Endothelial cell of umbilical vein (primary cell): ENCODE results near the gene SRGAP1. TPM values are rescaled to one million over a fixed set of nuclear protein-coding genes. Genes with fewer than 3 reads are reported as not detected.

Experiments
- BruUV-seq: library from RNA; stranded (reverse); fragments of 400-500 nt; replicated peaks from 2 replicates; lab custom pipeline; 2021; lab: Mats Ljungman, UMichigan
- CTCF ChIA-PET: fragments of 300-600, 350-600 bp; sonication (Branson Sonifier 250); formaldehyde crosslinking; loops from one replicate; lab custom pipeline; 2021; ENCODE audit warnings: antibody characterized with exemption, inconsistent platforms; lab: Charles Lee
- POLR2A ChIA-PET: fragments of 300-600, 350-600 bp; sonication (Branson Sonifier 250); formaldehyde crosslinking; loops from one replicate; lab custom pipeline; 2021; ENCODE audit warnings: antibody characterized with exemption, inconsistent platforms; lab: Charles Lee
- DNase-seq: peaks from one replicate; pipeline ENCODE4 v3.0.0-alpha.2; 2011; ENCODE audit warnings: low read depth, low spot score
- FAIRE-seq: peaks from 2 replicates; lab custom pipeline; 2011; peaks lifted over from hg19 to GRCh38; lab: Jason Lieb, UNC
- H2AFZ ChIP-seq: 2 replicates; pipeline ENCODE4 v1.6.0; 2012; ENCODE audit warnings: low read depth, low read length, control low read depth, inconsistent platforms
- H3K27ac ChIP-seq: 2 replicates; pipeline ENCODE4 v1.5.1; 2011; ENCODE audit warnings: low read depth, mild to moderate bottlenecking, control low read depth, low read length, moderate library complexity; ENCODE audit not compliant: insufficient read depth
- H3K27me3 ChIP-seq, 2 experiments: 2 replicates each; pipeline versions ENCODE4 v1.6.0 to v1.6.1; 2011; ENCODE audit warnings: low read length in 2 of 2, mixed read lengths in 1 of 2; ENCODE audit not compliant: control insufficient read depth in 2 of 2, insufficient read depth in 2 of 2
- H3K36me3 ChIP-seq, 2 experiments: 2 replicates in 1 of 2; 3 replicates in 1 of 2; pipeline ENCODE4 v1.5.1; 2011; ENCODE audit warnings: low read length in 2 of 2, mild to moderate bottlenecking in 1 of 2, moderate library complexity in 1 of 2; ENCODE audit not compliant: control insufficient read depth in 2 of 2, insufficient read depth in 2 of 2; ENCODE audit errors: extremely low read depth in 1 of 2
- H3K4me1 ChIP-seq: 3 replicates; pipeline ENCODE4 v1.5.1; 2011; ENCODE audit warnings: mild to moderate bottlenecking, low read length; ENCODE audit not compliant: control insufficient read depth, insufficient read depth; ENCODE audit errors: extremely low read depth
- H3K4me2 ChIP-seq: 2 replicates; pipeline ENCODE4 v1.6.1; 2011; ENCODE audit warnings: low read length, control low read depth, mixed read lengths; ENCODE audit not compliant: insufficient read depth
- H3K4me3 ChIP-seq, 3 experiments: fragments of 200-600 bp in 1 of 3; sonication (generic), shearing (Covaris generic) in 1 of 3; replicated peaks in 1 of 3; 2 replicates each; pipeline ENCODE4 v1.5.1; 2011 to 2016; ENCODE audit warnings: control low read depth in 3 of 3, low read length in 3 of 3, mild to moderate bottlenecking in 2 of 3, inconsistent platforms in 1 of 3, low read depth in 1 of 3, moderate library complexity in 1 of 3; ENCODE audit not compliant: insufficient read depth in 1 of 3
- H3K79me2 ChIP-seq: 2 replicates; pipeline ENCODE4 v1.6.0; 2012; ENCODE audit warnings: low read length, inconsistent platforms; ENCODE audit not compliant: control insufficient read depth, insufficient read depth
- H3K9ac ChIP-seq: replicated peaks from 2 replicates; pipeline ENCODE3; 2011; ENCODE audit warnings: low read length, control low read depth; ENCODE audit not compliant: insufficient read depth; ENCODE audit errors: extremely low read depth
- H3K9me1 ChIP-seq: replicated peaks from 3 replicates; pipeline ENCODE4 v1.6.0; 2011; ENCODE audit warnings: mild to moderate bottlenecking, low read length; ENCODE audit not compliant: control insufficient read depth, insufficient read depth; ENCODE audit errors: extremely low read depth
- H3K9me3 ChIP-seq: replicated peaks from 2 replicates; pipeline ENCODE4 v1.5.1; 2012; ENCODE audit warnings: low read length, inconsistent platforms; ENCODE audit not compliant: control insufficient read depth, insufficient read depth
- H4K20me1 ChIP-seq: replicated peaks from 2 replicates; pipeline ENCODE3; 2011; ENCODE audit warnings: mild to moderate bottlenecking, low read length; ENCODE audit not compliant: control insufficient read depth, insufficient read depth; ENCODE audit errors: extremely low read depth
- EZH2 ChIP-seq: IDR thresholded peaks from 2 replicates; pipeline ENCODE4 v1.6.1; 2012; ENCODE audit warnings: borderline replicate concordance, low read depth, mild to moderate bottlenecking, moderate library complexity, low read length, inconsistent platforms; ENCODE audit not compliant: severe bottlenecking
- FOS ChIP-seq: IDR thresholded peaks from 2 replicates; pipeline ENCODE4 v1.6.1; 2011; ENCODE audit warnings: mild to moderate bottlenecking, low read length, moderate library complexity, borderline replicate concordance; ENCODE audit not compliant: insufficient read depth
- GATA2 ChIP-seq: IDR thresholded peaks from 2 replicates; pipeline ENCODE4 v1.7.0; 2011; ENCODE audit warnings: low read depth, mild to moderate bottlenecking, moderate library complexity, mixed read lengths, low read length; ENCODE audit not compliant: insufficient read length, insufficient read depth
- JUN ChIP-seq: IDR thresholded peaks from 2 replicates; pipeline ENCODE4 v1.6.1; 2011; ENCODE audit warnings: borderline replicate concordance, low read depth; ENCODE audit not compliant: insufficient read length, insufficient read depth
- MYC ChIP-seq: IDR thresholded peaks from one replicate; pipeline ENCODE4 v1.6.1; 2011; ENCODE audit warnings: mild to moderate bottlenecking, low read depth, low read length
- POLR2A ChIP-seq: IDR thresholded peaks from 2 replicates; pipeline ENCODE4 v1.6.1; 2012; ENCODE audit warnings: low read depth, mild to moderate bottlenecking, control low read depth, low read length
- POLR2AphosphoS5 ChIP-seq: IDR thresholded peaks from 2 replicates; pipeline ENCODE4 v1.6.1; 2012; ENCODE audit warnings: low read depth, mild to moderate bottlenecking, control low read depth, low read length, moderate library complexity; ENCODE audit not compliant: insufficient read depth
- dilution Hi-C: fragments of 300-500 bp; cut with MboI; formaldehyde crosslinking; loops from one replicate; pipeline ENCODE4 v1.15.0; 2019; ENCODE audit warnings: low sequenced_read_pairs; ENCODE audit not compliant: extremely low pct_ligation_motif_present
- intact Hi-C: fragments of 100-400 bp; cut with micrococcal nuclease; formaldehyde crosslinking; loops from one replicate; pipeline ENCODE4 v1.10.0; 2022
- polyA plus RNA-seq, 4 experiments: library from polyadenylated mRNA; depleted of rRNA in 3 of 4; stranded (reverse) in 3 of 4; unstranded in 1 of 4; fragments of >200 nt; gene quantifications; 2 replicates each; pipeline versions ENCODE4 v1.2.1 to v1.2.3, GENCODE V29; 2011 to 2012; ENCODE audit warnings: missing spikeins in 1 of 4
- total RNA-seq: library from RNA; stranded (reverse); gene quantifications from 2 replicates; pipeline ENCODE4 v1.2.3, GENCODE V29; 2021
- TF ChIP-seq, protein P1 (sequence below), 2 donors: IDR thresholded peaks; 1 replicate in 1 of 2; 2 replicates in 1 of 2; pipeline ENCODE4 v1.5.1; 2011; ENCODE audit warnings: low read length in 2 of 2, mild to moderate bottlenecking in 2 of 2, moderate library complexity in 2 of 2, control low read depth in 1 of 2, inconsistent platforms in 1 of 2, low read depth in 1 of 2; ENCODE audit not compliant: insufficient read depth in 1 of 2; ENCODE audit errors: extremely low read depth in 1 of 2
- TF ChIP-seq, protein P2 (sequence below): IDR thresholded peaks from 2 replicates; pipeline ENCODE4 v1.6.1; 2011; ENCODE audit not compliant: insufficient read depth, insufficient read length

Gene SRGAP1
- total and polyA plus RNA-seq, 2 donors (not counting 3 experiments of a cell fraction or from before 2014, with no cell fraction given) = 4.9 to 16.3 TPM

DNA sequence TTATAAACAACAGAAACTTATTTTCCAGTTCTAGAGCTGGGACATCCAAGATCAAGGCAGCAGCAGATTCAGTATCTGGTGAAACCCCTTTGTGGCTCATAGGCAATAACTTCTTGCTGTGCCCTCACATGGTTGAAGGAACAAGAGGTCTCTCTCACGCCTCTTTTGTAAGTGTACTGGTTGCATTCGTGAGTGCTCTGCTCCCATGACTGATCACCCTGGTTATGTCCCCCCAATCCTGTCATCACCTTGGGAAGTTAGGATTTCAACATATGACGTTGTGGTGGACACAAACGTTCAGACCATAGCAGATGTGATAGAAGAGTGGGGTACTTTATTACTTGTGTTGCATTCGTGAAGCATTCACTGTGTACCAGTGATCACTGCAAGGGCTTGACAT is 184.0 kb downstream of the SRGAP1 start:
- H3K4me2 ChIP-seq = no peak overlapping the region
- no peaks in the 10 kb centered on the region for H3K27me3 ChIP-seq
- DNase-seq (no peak), FAIRE-seq (no peak)
- H4K20me1 ChIP-seq = no peaks in the 10 kb centered on the region
- no peak overlapping the region for H3K9ac ChIP-seq
- no peaks in the 10 kb centered on the region for H3K9me3 ChIP-seq
- ChIA-PET CTCF (interaction anchor here (1.0 to 1.1 kb wide), 3 partner anchors 10 to 35 kb away, joined by 3 read pairs; no protein-coding TSS in a partner anchor), POLR2A (no interaction called here)
- no TSS peak for BruUV-seq
- no peaks in the 10 kb centered on the region for H3K36me3 ChIP-seq
- H3K4me3 ChIP-seq = no peak overlapping the region
- no peak overlapping the region for H2AFZ ChIP-seq
- intact Hi-C loops (no loop called here), dilution Hi-C loops (no loop called here)
- no peaks in the 10 kb centered on the region for H3K9me1 ChIP-seq
- H3K79me2 ChIP-seq = no peaks in the 10 kb centered on the region
- TF ChIP-seq GATA2 = no peak
- no peak for TF ChIP-seq FOS
- no peak for TF ChIP-seq EZH2
- no peak for TF ChIP-seq POLR2AphosphoS5
- no peak for TF ChIP-seq MYC
- no peak for TF ChIP-seq JUN
- no peak for TF ChIP-seq POLR2A
- TF ChIP-seq, protein P1, sequence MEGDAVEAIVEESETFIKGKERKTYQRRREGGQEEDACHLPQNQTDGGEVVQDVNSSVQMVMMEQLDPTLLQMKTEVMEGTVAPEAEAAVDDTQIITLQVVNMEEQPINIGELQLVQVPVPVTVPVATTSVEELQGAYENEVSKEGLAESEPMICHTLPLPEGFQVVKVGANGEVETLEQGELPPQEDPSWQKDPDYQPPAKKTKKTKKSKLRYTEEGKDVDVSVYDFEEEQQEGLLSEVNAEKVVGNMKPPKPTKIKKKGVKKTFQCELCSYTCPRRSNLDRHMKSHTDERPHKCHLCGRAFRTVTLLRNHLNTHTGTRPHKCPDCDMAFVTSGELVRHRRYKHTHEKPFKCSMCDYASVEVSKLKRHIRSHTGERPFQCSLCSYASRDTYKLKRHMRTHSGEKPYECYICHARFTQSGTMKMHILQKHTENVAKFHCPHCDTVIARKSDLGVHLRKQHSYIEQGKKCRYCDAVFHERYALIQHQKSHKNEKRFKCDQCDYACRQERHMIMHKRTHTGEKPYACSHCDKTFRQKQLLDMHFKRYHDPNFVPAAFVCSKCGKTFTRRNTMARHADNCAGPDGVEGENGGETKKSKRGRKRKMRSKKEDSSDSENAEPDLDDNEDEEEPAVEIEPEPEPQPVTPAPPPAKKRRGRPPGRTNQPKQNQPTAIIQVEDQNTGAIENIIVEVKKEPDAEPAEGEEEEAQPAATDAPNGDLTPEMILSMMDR (IDR thresholded peaks at IDR 0.05; ENCODE audit: extremely low read depth in 1 of 2, insufficient read depth in 1 of 2, low read depth in 1 of 2, low read length in 2 of 2) = no peak
- TF ChIP-seq, protein P2, sequence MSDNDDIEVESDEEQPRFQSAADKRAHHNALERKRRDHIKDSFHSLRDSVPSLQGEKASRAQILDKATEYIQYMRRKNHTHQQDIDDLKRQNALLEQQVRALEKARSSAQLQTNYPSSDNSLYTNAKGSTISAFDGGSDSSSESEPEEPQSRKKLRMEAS = no peak
- no peaks in the 10 kb centered on the region for H3K4me1 ChIP-seq
- no peak overlapping the region for H3K27ac ChIP-seq
